D721Med (cell line): ENCODE measurements around the gene FAF1.
A peak's percentile ranks its signal among the peaks of the same experiment; 100 is the strongest.

ENCODE experiments used
- DNase-seq: peaks from one replicate; pipeline ENCODE4 v3.0.0; 2011; ENCODE audit warnings: low spot score; ENCODE audit not compliant: insufficient read length
- FAIRE-seq: peaks from 2 replicates; lab custom pipeline; 2011; peaks lifted over from hg19 to GRCh38; lab: Jason Lieb, UNC
- CTCF ChIP-seq: IDR thresholded peaks from 2 replicates; pipeline ENCODE4 v1.5.1; 2012; ENCODE audit warnings: mild to moderate bottlenecking, control low read depth; ENCODE audit not compliant: insufficient read depth; ENCODE audit errors: missing control alignments

FAF1 gene

GRCh38 chr1:50846224-50846839, 113.7 kb downstream of the FAF1 start:
- FAIRE-seq, result peak; percentile 86
- DNase-seq, result no peak

GRCh38 chr1:50841791-50842387, 118.2 kb downstream of the FAF1 start:
- DNase-seq, result no peak
- TF ChIP-seq CTCF, result no peak
- no peak for FAIRE-seq

More at GRCh38 chr1:50846224-50846839, 113.7 kb downstream of the FAF1 start:
- TF ChIP-seq CTCF, result no peak

DNA sequence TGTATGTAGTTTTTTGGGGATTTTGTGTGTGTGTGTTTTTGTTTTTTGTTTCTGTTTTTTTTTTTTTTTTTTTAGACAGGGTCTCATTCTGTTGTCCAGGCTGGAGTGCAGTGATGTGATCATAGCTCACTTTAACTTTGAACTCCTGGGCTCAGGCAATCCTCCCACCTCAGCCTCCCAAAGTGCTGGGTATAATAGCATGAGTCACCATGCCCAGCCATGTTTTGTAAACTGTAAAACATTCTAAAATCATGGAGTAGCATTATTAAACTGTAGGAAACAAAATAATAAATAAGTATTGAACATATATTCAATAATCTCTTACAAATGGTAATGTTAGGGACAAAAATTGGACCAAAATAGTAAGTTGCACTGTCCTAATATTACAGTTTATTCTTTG, 124.0 kb downstream of the FAF1 start:
- TF ChIP-seq CTCF, result no peak
- FAIRE-seq (no peak), DNase-seq (no peak)

GRCh38 chr1:50833216-50833615, 126.9 kb downstream of the FAF1 start:
- FAIRE-seq (no peak), DNase-seq (no peak)
- TF ChIP-seq CTCF, result no peak

GRCh38 chr1:50832167-50832566, 127.9 kb downstream of the FAF1 start:
- DNase-seq (no peak), FAIRE-seq (no peak)
- TF ChIP-seq CTCF, result no peak

DNA sequence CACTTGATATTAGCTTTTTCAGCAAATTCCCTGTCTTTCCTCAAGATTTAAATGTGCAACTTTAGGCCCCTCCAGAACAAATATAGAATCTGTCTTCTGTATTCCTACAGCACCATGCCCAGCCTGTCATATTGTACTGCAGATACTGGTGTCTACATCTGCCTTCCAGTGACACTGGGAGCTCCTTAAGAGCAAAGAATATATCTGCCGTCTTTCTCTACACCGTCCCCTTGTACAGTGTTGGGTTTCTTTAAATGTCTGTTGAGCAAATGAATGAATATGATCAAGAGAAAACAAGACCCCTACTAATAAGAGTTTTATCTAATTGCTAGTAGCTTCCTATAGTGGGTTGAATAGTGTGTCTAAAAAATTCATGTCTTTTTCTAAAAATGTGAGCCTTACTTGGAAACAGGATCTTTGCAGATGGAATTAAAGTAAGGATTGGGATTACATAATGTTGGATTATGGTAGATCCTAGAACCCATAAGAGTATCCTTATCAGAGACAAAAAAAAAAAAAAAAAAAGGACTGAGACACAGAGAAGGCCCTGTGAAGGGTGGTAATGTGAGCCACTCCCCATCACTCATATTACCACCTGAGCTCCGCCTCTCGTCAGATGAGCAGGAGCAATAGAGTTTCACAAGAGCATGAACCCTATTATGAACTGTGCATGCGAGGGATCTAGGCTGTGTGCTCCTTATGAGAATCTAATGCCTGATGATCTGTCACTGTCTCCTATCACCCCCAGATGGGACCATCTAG, 128.6 kb downstream of the FAF1 start:
- FAIRE-seq (no peak), DNase-seq (no peak)
- TF ChIP-seq CTCF, result no peak
